Epithelial cell of esophagus (primary cell): ENCODE data around the gene GNAS-AS1.

ENCODE experiments used
- DNase-seq: peaks from one replicate; pipeline ENCODE4 v3.0.0; 2010; ENCODE audit warnings: low read depth
- H3K4me3 ChIP-seq: 2 replicates; pipeline ENCODE4 v1.5.1; 2011; ENCODE audit warnings: mild to moderate bottlenecking, low read length, control low read depth
- TF ChIP-seq, protein P1 (sequence below): IDR thresholded peaks from 2 replicates; pipeline ENCODE4 v1.5.1; 2011; ENCODE audit warnings: low read depth, mild to moderate bottlenecking, low read length, control low read depth, inconsistent platforms; ENCODE audit not compliant: insufficient read depth; ENCODE audit errors: missing control alignments

GNAS-AS1 gene

DNA sequence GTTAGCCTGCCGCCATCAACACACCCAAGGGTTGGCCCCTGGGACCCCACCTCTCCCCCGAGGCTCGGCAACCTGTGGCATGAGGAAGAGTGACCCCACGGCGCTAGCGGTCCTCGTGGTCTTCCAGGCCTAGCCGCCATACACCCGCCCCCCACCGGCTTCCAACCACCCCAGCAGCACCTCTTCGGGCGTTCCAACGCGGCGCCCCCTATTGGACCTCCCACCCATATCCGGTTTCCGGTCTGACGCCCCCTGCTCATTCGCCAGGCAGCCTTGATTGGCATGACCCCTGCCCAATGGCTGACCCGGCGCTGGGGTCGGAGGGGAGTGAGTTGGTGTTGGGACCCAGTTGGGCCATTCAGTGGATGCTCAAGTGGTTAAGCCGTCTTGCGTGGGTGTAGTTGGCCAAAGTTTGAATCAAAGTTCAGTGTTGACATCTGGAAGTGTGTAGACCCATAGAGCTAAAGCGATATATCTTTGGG, at the start of gene GNAS-AS1:
TSS of gene GNAS-AS1 (minus strand) at position 210 of the 482 bp plus-strand sequence.
- TF ChIP-seq, protein P1, sequence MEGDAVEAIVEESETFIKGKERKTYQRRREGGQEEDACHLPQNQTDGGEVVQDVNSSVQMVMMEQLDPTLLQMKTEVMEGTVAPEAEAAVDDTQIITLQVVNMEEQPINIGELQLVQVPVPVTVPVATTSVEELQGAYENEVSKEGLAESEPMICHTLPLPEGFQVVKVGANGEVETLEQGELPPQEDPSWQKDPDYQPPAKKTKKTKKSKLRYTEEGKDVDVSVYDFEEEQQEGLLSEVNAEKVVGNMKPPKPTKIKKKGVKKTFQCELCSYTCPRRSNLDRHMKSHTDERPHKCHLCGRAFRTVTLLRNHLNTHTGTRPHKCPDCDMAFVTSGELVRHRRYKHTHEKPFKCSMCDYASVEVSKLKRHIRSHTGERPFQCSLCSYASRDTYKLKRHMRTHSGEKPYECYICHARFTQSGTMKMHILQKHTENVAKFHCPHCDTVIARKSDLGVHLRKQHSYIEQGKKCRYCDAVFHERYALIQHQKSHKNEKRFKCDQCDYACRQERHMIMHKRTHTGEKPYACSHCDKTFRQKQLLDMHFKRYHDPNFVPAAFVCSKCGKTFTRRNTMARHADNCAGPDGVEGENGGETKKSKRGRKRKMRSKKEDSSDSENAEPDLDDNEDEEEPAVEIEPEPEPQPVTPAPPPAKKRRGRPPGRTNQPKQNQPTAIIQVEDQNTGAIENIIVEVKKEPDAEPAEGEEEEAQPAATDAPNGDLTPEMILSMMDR, result peak; percentile 4
- DNase-seq, result peak; percentile 87
- peak within 1 kb of the TSS; percentile 59 for H3K4me3 ChIP-seq

DNA sequence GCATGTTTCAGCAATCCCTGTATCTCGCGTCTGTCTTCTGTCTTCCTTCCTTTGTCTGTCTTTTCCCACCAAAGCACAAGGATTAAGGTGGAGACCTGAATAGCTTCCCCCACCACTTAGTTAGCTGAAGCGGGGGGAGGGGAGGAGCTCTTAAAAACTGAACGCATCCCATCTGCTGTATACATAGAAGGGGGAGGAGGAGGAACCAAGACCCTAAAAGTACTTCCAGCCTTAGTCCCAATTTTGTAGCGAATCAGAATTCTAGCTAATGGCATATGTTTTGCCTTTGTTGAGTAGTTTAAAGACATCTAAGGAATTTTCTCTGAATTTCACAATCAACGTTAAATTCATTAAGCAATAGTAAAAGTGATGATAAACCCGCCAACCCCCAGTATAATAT, 49.7 kb upstream of the GNAS-AS1 start:
- no peak overlapping the region for H3K4me3 ChIP-seq
- TF ChIP-seq, protein P1, result no peak
- DNase-seq, result no peak

DNA sequence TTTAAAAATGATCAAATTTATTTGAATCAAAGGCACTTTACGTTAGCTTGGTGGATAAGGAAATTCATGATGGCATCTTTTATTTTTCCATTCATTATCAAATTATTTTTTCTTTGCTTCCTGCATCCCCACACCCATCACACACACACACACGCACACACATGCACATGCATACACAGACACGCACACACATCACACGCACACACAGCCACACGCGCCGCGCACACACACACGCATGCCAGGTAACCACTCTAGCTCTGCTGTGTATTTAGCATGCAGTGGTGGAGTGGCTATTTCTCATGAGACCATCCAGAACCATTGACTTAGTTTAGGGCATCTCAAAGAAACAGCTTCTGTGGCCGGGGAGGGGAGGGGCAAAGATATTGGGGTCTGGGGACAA, 48.8 kb upstream of the GNAS-AS1 start:
- TF ChIP-seq, protein P1, result no peak
- DNase-seq, result no peak

DNA sequence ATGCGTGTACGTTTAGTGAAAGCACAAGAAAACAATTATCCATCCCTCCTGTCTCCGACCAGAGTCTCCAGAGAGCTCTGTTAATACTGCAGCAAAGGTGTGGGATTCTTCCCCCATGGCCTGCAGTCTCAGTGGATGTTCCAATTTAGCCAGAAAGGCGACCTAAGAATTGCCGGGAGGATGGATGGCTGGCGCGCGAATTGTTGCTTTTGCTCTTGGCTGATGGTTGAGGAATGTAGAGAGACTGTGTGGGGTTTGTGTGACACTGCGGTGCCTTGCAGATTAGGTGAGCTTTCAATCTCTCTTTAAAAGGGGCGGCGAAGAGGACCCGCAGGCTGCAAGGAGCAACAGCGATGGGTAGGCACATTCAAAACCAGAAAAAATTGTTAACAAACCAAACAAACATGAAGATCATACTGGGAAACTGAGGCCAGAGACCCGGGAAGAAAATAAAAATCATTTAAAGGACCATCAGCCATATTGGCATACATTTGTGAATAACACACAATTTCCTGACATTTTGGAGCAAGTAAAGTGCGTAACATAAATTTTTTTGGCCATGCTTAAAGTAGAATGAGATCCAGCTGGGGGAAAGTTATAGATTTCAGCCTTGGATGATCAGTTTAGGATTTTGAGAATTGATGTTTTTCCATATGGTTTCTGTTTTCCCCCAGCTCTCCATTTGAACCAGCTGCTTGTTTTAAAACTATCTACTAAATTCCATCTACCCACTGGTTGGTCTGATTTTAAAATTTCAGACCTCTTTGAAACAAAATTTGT, 48.1 kb upstream of the GNAS-AS1 start:
- no peak overlapping the region for H3K4me3 ChIP-seq
- DNase-seq, result no peak
- TF ChIP-seq, protein P1, result no peak

More for the DNA sequence above, 48.8 kb upstream of the GNAS-AS1 start:
- no peak overlapping the region for H3K4me3 ChIP-seq

DNA sequence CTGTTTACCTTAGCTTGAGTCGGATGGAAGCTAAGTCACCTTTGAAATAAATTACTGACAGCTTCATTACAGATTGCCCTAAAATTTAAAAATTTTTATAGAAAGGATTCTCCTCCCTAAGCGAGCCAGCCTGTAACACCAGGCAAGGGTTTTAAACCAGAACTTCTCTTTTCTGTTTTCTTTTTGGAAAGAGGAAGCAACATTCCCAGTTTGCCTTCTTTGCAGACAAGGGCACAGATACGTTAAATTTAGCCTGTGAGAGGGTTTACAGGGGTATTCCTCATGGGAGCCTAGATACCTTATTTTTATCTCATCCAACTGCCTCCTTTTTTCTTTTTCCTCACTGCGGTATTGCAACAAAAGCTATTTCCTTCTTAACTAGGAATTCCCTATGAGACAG, 46.8 kb upstream of the GNAS-AS1 start:
- DNase-seq, result no peak
- TF ChIP-seq, protein P1, result no peak
- H3K4me3 ChIP-seq, result no peak overlapping the region

DNA sequence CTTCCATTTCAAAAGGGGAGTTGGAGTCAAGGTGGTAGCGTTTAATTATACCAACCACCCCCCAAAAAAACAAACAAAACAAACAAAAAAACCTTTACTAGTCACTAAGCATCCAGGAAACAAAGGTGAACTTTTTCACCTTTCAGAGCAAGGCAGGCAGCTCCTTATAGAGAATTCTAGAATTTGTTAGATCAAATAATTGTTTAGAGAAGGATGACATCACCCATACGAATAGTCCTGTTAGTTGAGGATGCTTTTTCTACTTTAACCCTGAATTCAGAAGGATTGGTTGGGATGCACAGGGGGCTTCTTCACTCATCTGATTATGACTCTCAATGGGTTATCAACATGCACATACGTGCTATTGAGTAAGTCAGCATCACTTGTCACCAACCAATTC, 46.1 kb upstream of the GNAS-AS1 start:
- H3K4me3 ChIP-seq, result no peak overlapping the region
- TF ChIP-seq, protein P1, result no peak
- DNase-seq, result no peak
